HPDE6-E6E7 (cell line): ENCODE data around the gene EPAS1.

Experiments
- DNase-seq: peaks from one replicate; pipeline ENCODE4 v3.0.0; 2011; ENCODE audit warnings: missing footprints; ENCODE audit errors: extremely low spot score

Gene EPAS1

DNA sequence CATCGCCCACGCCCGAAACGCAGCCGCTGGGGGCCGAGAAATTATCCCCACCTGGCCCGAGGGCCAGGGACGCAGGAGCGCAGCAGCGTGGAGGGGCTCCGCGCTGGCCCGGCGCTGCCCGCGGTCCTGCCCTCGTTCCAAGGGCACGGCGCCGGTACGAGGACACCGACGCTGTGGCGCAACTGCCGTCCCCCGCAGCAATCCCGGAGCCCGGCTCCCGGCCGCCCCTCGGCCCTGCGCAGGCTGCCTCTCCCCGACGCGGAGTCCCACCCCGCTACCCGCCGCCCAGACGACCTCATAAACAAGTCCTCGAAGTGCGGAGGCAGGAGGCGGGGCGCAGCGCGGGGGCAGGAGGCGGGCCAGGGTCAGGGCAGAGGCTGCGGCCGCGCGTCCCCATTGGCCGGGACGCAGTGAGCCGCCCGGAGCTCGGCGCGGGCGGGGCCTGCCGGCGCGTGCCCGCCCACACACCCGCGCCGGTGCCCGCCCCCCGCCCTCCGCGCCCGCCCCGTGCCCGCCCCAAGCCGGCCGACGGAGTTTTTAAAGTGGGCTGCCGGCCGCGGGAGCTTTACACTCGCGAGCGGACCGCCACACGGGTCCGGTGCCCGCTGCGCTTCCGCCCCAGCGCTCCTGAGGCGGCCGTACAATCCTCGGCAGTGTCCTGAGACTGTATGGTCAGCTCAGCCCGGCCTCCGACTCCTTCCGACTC is at the start of gene EPAS1:
EPAS1 (plus strand) TSS at position 568 of the 706 bp plus-strand sequence. CDS start 505 bp downstream, outside the sequence.
- peak; percentile 85 for DNase-seq

DNA sequence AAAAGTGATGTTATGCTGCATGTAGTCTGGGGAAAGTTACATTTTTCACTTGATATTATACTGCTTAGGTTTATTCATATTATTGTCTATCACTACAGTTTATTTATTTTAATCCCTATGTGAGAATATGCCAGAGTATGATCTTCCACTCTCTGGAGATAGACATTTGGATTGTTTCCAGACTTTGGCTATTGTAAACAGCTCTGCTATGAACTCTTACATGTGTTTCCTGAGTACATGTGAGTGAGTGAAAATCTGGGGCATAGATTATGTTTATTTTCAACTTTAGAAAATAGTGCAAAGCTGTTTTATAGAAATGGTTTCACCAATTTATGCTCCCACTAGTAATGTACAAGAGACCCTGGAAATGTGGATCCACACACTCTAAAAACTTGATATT is 49.0 kb upstream of the EPAS1 start:
- no peak for DNase-seq

DNA sequence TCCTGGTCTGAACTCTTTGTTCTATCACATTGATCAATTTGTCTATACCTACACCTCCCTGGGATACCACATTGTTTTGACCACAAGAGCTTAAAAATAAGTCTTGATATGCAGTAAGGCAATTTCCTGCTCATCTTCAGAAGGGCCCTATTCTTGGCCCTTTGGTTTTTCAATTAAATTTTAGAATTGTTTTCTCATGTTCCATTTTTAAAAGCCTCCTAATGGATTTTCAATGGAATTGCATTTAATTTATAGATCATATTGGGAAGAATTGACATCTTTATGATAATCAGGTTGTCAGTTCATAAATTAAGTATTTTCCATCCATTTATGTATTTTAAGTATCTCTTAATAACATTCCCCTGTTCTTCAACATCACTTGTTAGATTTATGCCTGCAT is 47.6 kb upstream of the EPAS1 start:
- no peak for DNase-seq

DNA sequence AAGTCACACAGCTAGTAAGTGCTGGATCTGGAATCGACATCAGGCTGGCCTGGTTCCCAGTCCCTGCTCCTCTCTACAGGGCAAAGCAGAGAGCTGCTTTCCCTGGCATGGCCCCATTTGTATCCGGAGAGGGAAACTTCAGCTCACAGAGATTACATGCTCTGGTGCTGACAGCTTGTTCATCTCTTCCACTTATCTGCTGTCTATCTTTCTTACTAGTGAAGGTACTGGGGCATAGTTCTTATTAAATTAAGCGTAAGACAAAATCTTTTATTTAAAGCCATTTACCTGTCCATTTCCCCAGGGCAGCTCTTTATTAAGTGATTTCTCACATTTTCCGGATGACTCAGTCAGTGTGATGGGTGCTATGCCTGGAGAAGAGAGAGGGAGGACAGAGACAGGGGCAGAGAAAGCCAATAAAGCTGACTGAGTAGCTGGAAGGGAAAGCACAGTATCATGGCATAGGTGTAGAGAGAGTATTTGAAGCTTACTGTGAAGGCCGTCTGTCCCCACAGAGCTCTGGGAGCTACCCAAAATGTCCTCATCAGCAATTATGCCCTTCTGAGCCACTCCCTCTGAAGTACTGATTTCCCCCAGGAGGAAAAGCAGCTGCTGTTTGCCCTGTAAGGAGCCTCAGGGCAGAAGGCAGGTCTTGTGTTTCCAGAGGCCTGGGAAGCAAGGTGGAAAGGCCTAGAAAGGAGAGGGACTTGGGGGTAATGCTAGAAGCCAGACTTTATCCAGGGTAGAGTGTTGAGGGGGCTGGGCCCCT is 44.1 kb upstream of the EPAS1 start:
- DNase-seq, result peak; percentile 39

DNA sequence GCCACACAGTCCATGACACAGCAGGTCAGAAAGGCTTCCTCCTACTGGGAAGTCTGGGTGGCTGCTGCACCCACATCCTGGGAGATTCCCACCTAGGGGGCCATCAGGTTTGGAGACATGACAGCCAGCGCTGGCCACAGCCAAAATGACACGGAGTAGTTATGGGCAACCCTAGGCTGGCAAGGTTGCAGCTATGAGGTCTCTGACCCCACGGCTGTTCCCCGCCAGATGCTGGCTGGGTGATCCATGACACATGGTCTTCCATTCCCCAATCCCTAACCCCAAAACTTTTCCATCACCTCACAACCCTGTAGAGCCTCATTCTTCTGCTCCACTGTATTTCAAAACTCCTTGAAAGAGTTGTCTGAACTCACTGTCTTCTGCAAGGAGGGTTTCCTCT is 42.7 kb upstream of the EPAS1 start:
- DNase-seq, result no peak

DNA sequence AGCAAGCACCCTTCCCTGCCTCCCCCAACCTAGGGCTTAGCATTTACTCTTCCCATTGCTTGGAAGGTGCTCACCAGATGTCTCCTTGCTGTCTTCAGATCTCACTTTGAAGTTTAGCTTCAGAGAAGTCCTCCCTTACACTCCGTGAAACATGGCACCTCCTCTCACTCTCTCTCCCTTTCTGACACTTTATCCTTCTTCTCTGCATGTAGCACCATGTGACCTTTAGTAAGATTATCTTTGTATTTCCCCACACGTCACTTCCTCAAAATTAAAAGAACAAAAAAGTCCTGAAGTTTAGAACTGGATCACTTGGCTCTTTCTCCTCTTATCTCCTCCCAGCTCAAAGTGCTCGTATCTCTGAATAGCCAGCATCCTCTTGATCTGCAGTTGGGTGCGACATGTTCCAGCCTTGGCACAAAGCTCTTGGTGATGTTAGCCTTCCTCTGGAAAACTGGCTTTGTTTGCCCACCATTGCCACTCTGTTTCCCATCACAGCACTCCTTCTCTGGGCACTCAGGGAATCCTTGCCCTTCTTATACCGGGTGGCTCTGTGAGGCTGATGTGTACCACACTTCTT is 40.6 kb upstream of the EPAS1 start:
- DNase-seq, result no peak

DNA sequence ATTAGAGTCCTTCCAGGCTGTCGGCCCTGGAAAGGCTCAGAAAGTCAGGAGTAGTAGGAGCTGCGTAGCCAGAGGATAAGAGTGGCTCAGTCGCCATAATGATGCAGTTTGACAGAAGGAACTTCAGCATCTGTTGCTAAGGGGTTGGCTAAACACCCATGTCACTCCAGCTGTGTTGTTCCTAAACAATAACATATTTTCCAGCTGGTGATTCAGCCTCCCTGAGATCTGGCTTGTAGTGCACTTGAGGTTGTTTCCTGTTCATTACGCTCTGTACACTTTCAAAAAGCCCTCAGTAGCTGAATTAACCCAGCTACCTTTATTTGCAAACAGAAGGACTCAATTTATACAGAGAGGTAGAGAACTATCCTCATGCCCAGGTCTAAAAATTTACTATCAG is 39.7 kb upstream of the EPAS1 start:
- peak; percentile 29 for DNase-seq

DNA sequence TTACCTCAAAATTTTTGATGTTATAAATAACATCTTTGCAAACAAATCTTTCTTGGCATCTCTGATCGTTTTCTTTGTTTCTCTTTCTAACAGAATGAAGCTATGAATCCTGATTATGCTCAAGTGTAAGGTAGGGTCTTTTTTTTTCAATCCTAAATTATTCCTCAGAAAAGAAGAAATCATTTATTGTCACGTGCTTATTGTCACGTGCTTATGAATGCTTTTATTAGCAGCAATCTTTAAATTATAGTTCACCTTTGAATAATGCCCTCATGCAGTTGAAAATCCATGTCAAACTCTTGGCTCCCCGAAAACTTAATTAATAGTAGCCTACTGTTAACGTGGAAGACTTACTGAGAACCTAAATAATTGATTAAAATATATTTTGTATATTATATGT is 39.2 kb upstream of the EPAS1 start:
- DNase-seq, result no peak

DNA sequence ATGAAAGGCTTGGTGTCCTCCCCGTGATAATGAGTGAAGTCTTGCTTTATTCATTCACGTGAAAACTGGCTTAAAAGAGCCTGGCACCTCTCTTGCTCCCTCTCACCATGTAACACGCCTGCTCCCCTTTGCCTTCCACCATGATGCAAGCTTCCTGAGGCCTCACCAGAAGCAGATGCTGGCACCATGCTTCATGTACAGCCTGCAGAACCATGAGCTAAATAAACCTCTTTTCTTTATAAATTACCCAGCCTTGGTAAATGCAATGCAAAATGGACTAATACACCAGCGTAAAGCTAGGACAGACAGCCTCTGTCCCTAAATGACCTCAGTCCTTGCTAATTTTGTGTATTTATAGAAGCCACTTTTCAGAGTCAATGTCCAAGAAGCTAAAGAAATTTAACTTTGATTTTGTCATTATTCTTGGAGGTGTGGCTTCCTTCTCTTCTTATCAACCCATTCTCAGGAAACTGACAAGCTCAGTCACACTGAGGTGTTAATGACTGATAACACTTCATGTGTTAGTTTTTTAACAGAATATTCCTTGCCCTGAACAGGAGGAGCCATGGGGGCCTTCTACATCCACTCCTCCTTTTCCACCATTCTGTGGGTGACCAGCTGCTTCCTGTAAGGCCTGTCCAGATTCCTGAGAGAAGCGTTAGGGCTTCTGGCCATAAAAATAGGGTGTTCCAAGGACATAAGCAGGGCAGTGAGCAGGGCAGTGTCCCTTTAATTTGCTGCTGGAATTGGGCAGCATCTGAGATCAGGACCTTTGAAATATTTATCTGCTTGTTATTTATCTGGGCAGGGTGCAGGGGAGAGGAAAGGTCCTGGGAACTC is 38.0 kb upstream of the EPAS1 start:
- no peak for DNase-seq

DNA sequence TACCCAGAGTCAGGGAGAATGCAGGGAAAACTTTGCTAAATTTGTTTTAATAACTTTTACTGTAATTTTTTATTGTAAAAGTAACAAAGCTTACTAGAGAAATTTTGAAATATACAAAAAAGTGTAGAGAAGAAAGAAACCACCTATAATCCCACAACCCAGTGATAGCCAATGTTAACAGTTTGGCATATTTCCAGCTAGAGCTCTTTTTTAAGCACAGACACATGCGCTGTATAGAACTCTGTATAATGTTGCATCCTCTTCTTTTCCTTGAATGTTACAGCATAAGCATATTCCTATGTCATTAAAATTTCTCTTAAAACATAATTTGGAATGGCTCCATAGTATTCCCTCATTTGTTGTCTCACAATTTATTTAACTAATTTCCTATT is 37.4 kb upstream of the EPAS1 start:
- no peak for DNase-seq

DNA sequence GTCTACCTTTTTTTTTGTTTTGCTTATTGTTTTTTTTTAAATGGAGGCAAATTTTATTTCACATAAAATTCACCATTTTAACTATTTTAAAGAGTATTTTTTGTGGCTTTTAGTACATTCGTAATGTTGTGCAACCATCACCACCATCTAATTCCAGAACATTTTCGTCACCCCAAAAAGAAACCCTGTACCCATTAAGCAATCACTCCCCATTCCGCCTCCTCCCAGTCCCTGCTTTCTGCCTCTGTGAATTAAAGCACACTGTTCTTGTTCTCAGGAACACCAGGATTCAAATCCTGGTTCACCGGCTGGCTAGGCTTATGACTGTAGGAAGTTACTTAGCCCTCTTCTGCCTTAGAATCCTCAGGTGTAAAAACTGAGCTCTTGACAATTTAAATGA is 36.9 kb upstream of the EPAS1 start:
- no peak for DNase-seq

DNA sequence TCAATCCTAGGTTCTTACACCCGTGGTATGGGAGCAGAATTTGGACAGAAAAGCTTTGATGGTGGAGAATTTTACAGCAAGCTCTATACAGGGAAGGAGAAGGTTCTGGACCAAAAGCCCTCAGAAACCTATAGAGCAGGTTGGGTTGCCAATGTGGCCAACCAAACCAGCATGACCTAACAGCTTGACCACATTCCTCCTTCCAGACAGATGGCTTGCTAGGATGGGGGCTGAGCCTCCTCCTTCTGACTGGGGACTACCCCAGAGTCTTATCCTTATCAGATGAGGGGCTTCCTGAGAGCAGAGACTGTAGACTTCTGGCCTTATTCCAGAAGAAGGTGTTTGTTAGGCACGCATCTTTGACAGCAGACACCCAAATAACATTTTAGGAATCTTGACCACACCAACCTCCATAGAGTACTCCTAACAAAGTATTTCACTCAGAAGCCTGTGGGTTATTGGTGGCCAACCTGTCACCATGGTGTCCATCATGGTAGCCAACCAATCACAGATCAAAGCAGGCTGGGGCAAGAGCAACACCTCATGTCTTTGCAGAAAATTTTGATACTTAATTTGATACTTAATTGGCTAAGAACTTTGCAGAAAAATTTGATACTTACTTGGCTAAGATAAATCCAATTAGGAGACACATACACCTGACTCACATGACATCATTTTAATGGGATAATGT is 34.8 kb upstream of the EPAS1 start:
- no peak for DNase-seq

DNA sequence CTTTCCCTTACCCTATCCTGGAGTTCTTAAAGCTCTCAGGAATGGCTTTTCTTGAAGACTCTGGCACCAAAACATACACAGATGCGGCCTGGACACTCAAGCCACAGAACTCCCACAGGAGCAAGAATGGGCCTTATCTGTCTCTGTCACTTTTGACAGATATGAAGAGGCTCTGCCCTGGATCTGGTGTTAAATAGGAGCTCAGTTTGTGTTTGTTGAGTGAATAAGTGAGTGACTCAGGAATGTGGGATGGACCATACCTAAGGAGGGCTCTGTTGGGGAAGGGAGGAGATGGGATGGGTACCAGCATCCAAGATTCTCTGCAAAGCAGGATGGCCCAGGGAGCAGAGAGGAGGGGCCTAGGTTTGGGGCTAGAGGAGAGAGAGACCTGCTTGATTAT is 33.9 kb upstream of the EPAS1 start:
- DNase-seq, result no peak

DNA sequence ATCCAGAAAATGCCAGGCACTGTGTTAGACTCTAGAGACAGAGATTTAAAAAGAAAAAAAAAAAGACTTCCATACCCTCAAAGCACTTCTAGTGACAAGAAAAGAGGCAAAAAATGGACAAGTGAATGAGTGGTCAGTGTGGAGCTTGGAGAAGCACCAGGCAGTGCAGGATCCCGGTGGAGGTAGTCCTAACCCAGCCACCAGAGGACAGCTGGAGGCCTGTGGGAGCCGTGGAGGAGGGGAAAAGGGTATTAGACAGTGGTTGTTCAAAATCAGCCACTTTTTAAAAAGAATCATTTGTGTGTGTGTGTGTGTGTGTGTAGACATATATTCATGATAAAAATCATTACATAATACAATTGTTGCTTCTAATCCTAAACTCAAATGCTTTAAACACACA is 32.8 kb upstream of the EPAS1 start:
- DNase-seq, result no peak

DNA sequence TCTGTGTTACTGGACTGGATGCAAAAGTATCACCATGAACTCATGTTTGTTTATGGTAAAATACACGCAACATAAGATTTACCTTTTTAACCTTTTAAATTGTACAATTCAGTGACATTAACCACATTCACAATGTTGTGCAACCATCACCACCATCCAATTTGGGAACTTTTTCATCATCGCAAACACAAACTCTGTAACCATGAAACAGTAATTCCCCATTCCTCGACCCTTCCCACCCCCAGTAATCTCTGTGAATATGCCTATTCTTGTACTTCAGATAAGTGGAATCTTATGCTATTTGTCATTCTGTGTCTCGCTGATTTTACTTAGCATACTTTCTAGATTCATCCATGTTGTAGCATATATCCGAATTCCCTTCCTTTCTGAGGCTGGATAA is 31.1 kb upstream of the EPAS1 start:
- no peak for DNase-seq

DNA sequence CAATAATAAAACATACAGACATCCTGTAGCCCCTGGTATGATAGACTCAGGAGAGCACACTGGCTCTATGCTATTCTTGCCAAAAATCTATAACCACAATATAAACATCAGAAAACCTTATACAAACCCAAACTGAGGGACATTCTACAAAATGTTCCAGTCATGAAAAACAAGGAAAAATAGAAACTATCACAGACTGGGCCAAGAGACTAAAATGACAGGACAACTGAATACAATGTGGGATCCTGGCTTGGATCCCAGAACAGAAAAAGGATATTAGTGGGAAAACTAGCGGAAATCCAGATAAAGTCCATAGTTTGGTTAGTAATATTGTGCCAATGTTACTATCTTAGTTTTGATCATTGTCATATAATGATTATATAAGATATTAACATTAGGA is 29.6 kb upstream of the EPAS1 start:
- DNase-seq, result no peak

DNA sequence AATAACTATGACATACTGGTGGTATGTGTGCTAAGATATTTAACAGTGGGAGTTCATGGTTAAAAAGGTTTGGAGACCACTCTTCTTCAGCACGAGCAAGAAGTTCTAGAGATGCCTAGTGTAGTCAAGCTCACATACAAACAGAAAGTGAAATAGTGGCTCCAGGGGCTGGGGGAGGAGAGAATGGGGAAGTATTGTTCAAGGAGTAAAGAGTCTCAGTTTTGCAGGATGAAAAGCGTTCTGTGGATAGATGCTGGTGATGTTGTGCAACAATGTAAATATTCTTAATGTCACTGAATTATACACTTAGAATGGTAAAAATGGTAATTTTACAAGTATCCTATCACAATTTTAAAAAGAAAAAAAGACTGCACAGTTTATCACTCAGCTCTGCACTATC is 29.0 kb upstream of the EPAS1 start:
- DNase-seq, result no peak

DNA sequence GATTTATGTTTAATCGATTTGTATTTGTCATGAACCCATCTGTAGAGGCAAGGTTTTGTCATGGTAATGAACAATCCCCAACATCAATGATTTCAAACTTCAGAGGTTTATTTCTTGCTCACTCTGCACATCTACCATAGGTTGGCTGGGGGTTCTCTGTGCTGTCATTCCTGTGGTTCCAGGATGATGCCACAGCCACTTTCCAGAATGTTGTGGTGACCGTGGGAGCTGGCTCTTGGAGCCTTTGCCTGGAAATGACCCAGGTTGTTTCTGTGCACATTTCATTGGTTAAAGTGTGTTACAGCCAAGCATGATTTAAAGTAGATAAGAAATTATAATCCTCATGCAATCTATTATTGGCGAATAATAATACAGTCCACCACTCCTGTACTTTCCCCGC is 28.2 kb upstream of the EPAS1 start:
- no peak for DNase-seq

DNA sequence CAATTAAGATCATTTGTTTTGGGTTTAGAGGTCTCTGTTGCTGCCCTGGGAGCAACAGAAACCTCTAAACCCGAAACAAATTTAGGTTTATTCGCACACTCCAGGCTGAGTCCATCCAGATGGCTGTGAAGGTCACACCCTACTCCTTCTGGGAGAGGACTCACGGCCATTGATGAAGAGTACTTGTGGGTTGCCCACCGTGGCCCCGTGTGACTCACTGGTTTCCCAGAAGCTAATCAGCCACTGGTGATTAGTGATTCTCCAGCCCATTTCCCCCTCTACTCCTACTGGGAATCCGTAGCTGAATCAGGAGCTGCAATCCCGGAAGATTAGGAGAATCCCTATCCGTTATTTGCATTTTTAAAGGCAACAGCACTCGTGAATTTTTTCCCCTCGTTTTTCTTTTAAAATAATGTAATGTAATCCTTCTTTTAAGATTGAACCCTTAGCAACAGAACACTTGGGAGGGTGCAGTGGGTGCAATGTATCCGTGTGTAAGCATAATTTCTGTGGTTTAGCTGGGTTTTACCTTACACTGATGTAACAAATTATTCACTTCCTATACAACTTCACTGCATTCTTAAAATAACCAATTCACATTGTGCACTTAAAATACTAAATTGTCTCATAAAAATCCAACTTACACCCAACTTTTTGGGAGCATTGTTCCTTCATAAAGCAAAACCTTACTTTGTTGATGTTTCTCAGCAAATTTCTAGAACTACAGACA is 27.5 kb upstream of the EPAS1 start:
- no peak for DNase-seq

DNA sequence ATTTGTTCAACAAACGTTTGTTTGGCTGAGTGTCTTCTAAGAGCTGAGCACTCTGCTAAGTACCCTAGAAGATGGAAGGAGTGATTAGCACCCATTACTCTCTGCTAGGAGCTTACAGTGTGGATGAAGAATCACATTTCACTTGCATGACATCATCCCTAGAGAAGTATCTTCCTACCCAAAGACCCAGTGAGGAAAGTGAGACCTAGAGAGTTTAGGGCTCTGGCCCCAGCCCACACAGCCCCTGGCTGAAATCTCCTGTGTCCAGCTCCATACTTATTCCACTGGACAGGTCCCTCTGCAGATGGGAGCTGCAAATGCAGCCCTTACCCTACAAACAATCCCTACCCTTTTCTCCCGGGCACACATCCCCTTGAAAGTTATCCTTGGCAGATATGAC is 26.8 kb upstream of the EPAS1 start:
- DNase-seq, result no peak
